ENCODE data around the gene KSR1.

- TF ChIP-seq CTCF (IDR thresholded peaks at IDR 0.05), result no peak
- TF ChIP-seq POLR2A (IDR thresholded peaks at IDR 0.05), result no peak
These were observed 97.9 kb downstream of the KSR1 start for GRCh38 chr17:27554152-27554551.
